OCI-LY1 (cell line): ENCODE measurements around the gene GRIK3.

Source experiments
- H2AFZ ChIP-seq: fragments of 200-600 bp; sonication (generic), shearing (Covaris generic); 2 replicates; pipeline ENCODE4 v1.6.0; 2014; ENCODE audit warnings: antibody characterized with exemption, mild to moderate bottlenecking, low read length
- H3F3A ChIP-seq: fragments of 200-600 bp; sonication (generic), shearing (Covaris generic); 2 replicates; pipeline ENCODE4 v1.6.0; 2014; ENCODE audit warnings: mild to moderate bottlenecking, antibody characterized with exemption, low read length, moderate library complexity; ENCODE audit not compliant: insufficient read depth
- H3K27ac ChIP-seq: fragments of 200-600 bp; sonication (generic); 2 replicates; pipeline ENCODE4 v1.5.1; 2014; ENCODE audit warnings: low read length, mixed run types, mild to moderate bottlenecking, low read depth; ENCODE audit not compliant: poor library complexity, severe bottlenecking
- H3K27me3 ChIP-seq: fragments of 200-600 bp; sonication (generic); 2 replicates; pipeline ENCODE4 v1.6.0; 2014; ENCODE audit warnings: antibody characterized with exemption, mild to moderate bottlenecking, low read length, moderate library complexity; ENCODE audit not compliant: insufficient read depth
- H3K36me3 ChIP-seq: fragments of 200-600 bp; sonication (generic); 2 replicates; pipeline ENCODE4 v1.6.1; 2014; ENCODE audit warnings: mild to moderate bottlenecking, antibody characterized with exemption, low read length, moderate library complexity, mixed read lengths; ENCODE audit not compliant: insufficient read depth
- H3K4me1 ChIP-seq: fragments of 200-600 bp; sonication (generic); 2 replicates; pipeline ENCODE4 v1.5.1; 2014; ENCODE audit warnings: mild to moderate bottlenecking, low read length, moderate library complexity; ENCODE audit not compliant: insufficient read depth, severe bottlenecking
- H3K4me2 ChIP-seq: fragments of 200-600 bp; sonication (generic), shearing (Covaris generic); 2 replicates; pipeline ENCODE4 v1.6.1; 2014; ENCODE audit warnings: low read length
- H3K4me3 ChIP-seq: fragments of 200-600 bp; sonication (generic); 2 replicates; pipeline ENCODE4 v1.5.1; 2014; ENCODE audit warnings: low read length, low read depth, mild to moderate bottlenecking, mixed read lengths; ENCODE audit not compliant: poor library complexity, severe bottlenecking
- H3K79me2 ChIP-seq: fragments of 200-600 bp; shearing (Covaris generic); 2 replicates; pipeline ENCODE4 v1.6.1; 2016; ENCODE audit warnings: mixed run types, low read length, mixed read lengths; ENCODE audit not compliant: insufficient read depth
- H3K9ac ChIP-seq: fragments of 200-600 bp; sonication (generic), shearing (Covaris generic); 2 replicates; pipeline ENCODE4 v1.6.1; 2014; ENCODE audit warnings: mild to moderate bottlenecking, low read length, mixed read lengths
- H3K9me2 ChIP-seq: fragments of 200-600 bp; sonication (generic), shearing (Covaris generic); 2 replicates; pipeline ENCODE4 v1.6.1; 2014; ENCODE audit warnings: low read depth, mild to moderate bottlenecking, low read length, mixed read lengths
- H3K9me3 ChIP-seq: fragments of 200-600 bp; shearing (Covaris generic); 2 replicates; pipeline ENCODE4 v1.6.1; 2014; ENCODE audit warnings: low read length, mixed read lengths
- H4K20me1 ChIP-seq: fragments of 200-600 bp; sonication (generic), shearing (Covaris generic); 2 replicates; pipeline ENCODE4 v1.6.0; 2016; ENCODE audit warnings: mild to moderate bottlenecking, low read length; ENCODE audit not compliant: insufficient read depth
- CTCF ChIP-seq: fragments of 200-600 bp; sonication (generic), shearing (Covaris generic); IDR thresholded peaks from 2 replicates; pipeline ENCODE4 v1.5.1; 2017; ENCODE audit warnings: mild to moderate bottlenecking, antibody characterized with exemption, low read length, moderate library complexity, mixed read lengths
- EZH2 ChIP-seq: fragments of 200-600 bp; sonication (generic), shearing (Covaris generic); IDR thresholded peaks from 2 replicates; pipeline ENCODE4 v1.8.0; 2017; ENCODE audit warnings: borderline replicate concordance, mixed run types, mild to moderate bottlenecking, antibody characterized with exemption, low read length, moderate library complexity, mixed read lengths

GRIK3 gene

GRCh38 chr1:36986241-36986985 is 47.9 kb downstream of the GRIK3 start:
- Histone ChIP-seq H3K4me2 (no peak overlapping the region), H2AFZ (no peak overlapping the region), H3K4me1 (no peaks in the 10 kb centered on the region), H3K36me3 (no peaks in the 10 kb centered on the region), H3K9me2 (no peaks in the 10 kb centered on the region), H3K27me3 (no peaks in the 10 kb centered on the region), H4K20me1 (no peaks in the 10 kb centered on the region), H3K9ac (no peak overlapping the region), H3K9me3 (no peaks in the 10 kb centered on the region), H3K4me3 (no peak overlapping the region), H3K27ac (no peak overlapping the region), H3K79me2 (no peaks in the 10 kb centered on the region), H3F3A (no peaks in the 10 kb centered on the region)
- TF ChIP-seq EZH2 (no peak), CTCF (no peak)

GRCh38 chr1:36984675-36985074 is 49.6 kb downstream of the GRIK3 start:
- no peak overlapping the region for H3K4me2 ChIP-seq
- H3F3A ChIP-seq, result no peaks in the 10 kb centered on the region

GRCh38 chr1:36984026-36984425 is 50.3 kb downstream of the GRIK3 start:
- H2AFZ ChIP-seq, result no peak overlapping the region
- no peaks in the 10 kb centered on the region for H3K4me1 ChIP-seq
- H3K9me3 ChIP-seq, result no peaks in the 10 kb centered on the region
- H3K9ac ChIP-seq, result no peak overlapping the region
- no peak for TF ChIP-seq EZH2
- no peak for TF ChIP-seq CTCF
- no peak overlapping the region for H3K27ac ChIP-seq
- H3K79me2 ChIP-seq, result no peaks in the 10 kb centered on the region
- H4K20me1 ChIP-seq, result no peaks in the 10 kb centered on the region
- no peaks in the 10 kb centered on the region for H3K36me3 ChIP-seq
- H3K9me2 ChIP-seq, result no peaks in the 10 kb centered on the region
- no peak overlapping the region for H3K4me2 ChIP-seq
- H3K27me3 ChIP-seq, result no peaks in the 10 kb centered on the region
- no peak overlapping the region for H3K4me3 ChIP-seq
- no peaks in the 10 kb centered on the region for H3F3A ChIP-seq

More at GRCh38 chr1:36984675-36985074, 49.6 kb downstream of the GRIK3 start:
- Histone ChIP-seq H4K20me1 (no peaks in the 10 kb centered on the region), H2AFZ (no peak overlapping the region), H3K79me2 (no peaks in the 10 kb centered on the region), H3K36me3 (no peaks in the 10 kb centered on the region), H3K9ac (no peak overlapping the region), H3K27me3 (no peaks in the 10 kb centered on the region), H3K4me3 (no peak overlapping the region), H3K27ac (no peak overlapping the region), H3K4me1 (no peaks in the 10 kb centered on the region), H3K9me3 (no peaks in the 10 kb centered on the region), H3K9me2 (no peaks in the 10 kb centered on the region)
- TF ChIP-seq CTCF (no peak), EZH2 (no peak)
